Measurements from ENCODE around the gene TYRO3.
A peak's percentile ranks its signal among the peaks of the same experiment; 100 is the strongest.

TYRO3 gene

GRCh38 chr15:41558400-41559238, at the start of gene TYRO3:
Gene TYRO3, plus strand, starts transcription at chr15:41559212. Its CDS starts 46 bp downstream, at chr15:41559258.
- peak; percentile 50 for DNase-seq (ENCODE audit: low spot score)

GRCh38 chr15:41510728-41511127, 48.3 kb upstream of the TYRO3 start:
- no peak for DNase-seq (ENCODE audit: low spot score)

- no peak for DNase-seq (ENCODE audit: low spot score)
Measured at GRCh38 chr15:41511331-41511898, 47.6 kb upstream of the TYRO3 start.

GRCh38 chr15:41511899-41512369, 47.1 kb upstream of the TYRO3 start:
- DNase-seq (ENCODE audit: low spot score), result no peak

GRCh38 chr15:41512512-41512939, 46.5 kb upstream of the TYRO3 start:
- no peak for DNase-seq (ENCODE audit: low spot score)

GRCh38 chr15:41512940-41513505, 46.0 kb upstream of the TYRO3 start:
- no peak for DNase-seq (ENCODE audit: low spot score)

GRCh38 chr15:41513506-41514227, 45.3 kb upstream of the TYRO3 start, which contains the start of gene LTK:
Gene LTK, minus strand, starts transcription at chr15:41513827. Its CDS starts 118 bp downstream, at chr15:41513709.
- DNase-seq (ENCODE audit: low spot score), result no peak

- no peak for DNase-seq (ENCODE audit: low spot score)
Measured at GRCh38 chr15:41517895-41518449, 41.0 kb upstream of the TYRO3 start.

GRCh38 chr15:41520636-41521035, 38.4 kb upstream of the TYRO3 start:
- no peak for DNase-seq (ENCODE audit: low spot score)

- no peak for DNase-seq (ENCODE audit: low spot score)
Measured at GRCh38 chr15:41521614-41522013, 37.4 kb upstream of the TYRO3 start.

GRCh38 chr15:41523097-41523496, 35.9 kb upstream of the TYRO3 start:
- no peak for DNase-seq (ENCODE audit: low spot score)

- DNase-seq (ENCODE audit: low spot score), result no peak
Measured at GRCh38 chr15:41530363-41530956, 28.6 kb upstream of the TYRO3 start.

GRCh38 chr15:41535544-41535943, 23.5 kb upstream of the TYRO3 start:
- no peak for DNase-seq (ENCODE audit: low spot score)

- no peak for DNase-seq (ENCODE audit: low spot score)
Measured at GRCh38 chr15:41536866-41537265, 22.1 kb upstream of the TYRO3 start.

GRCh38 chr15:41543521-41543870, 15.5 kb upstream of the TYRO3 start:
- no peak for DNase-seq (ENCODE audit: low spot score)

GRCh38 chr15:41544650-41545015, 14.4 kb upstream of the TYRO3 start:
- DNase-seq (ENCODE audit: low spot score), result no peak

- no peak for DNase-seq (ENCODE audit: low spot score)
Measured at GRCh38 chr15:41545218-41545617, 13.8 kb upstream of the TYRO3 start.

- DNase-seq (ENCODE audit: low spot score), result no peak
Measured at GRCh38 chr15:41546851-41547786, 11.9 kb upstream of the TYRO3 start.

GRCh38 chr15:41550066-41550775, 8.8 kb upstream of the TYRO3 start:
- no peak for DNase-seq (ENCODE audit: low spot score)

GRCh38 chr15:41553731-41554130, 5.3 kb upstream of the TYRO3 start:
- no peak for DNase-seq (ENCODE audit: low spot score)
